C4-2B (cell line): ENCODE data around the gene PLA2G6.
"Not testable (repeated sequence)": the region's sequence is repeated elsewhere in the genome, so short reads cannot be mapped to it uniquely, and the experiment has no call there.

Experiments
- H3K27ac ChIP-seq: fragments of 450-650 bp; 2 replicates; pipeline ENCODE4 v1.5.1; 2017
- ZFX ChIP-seq: fragments of 450-650 bp; IDR thresholded peaks from 2 replicates; pipeline ENCODE4 v1.6.1; 2017
- TF ChIP-seq, protein P1 (sequence below): fragments of 450-650 bp; conservative IDR thresholded peaks from 2 replicates; pipeline ENCODE4 v1.5.1; 2017; ENCODE audit warnings: mild to moderate bottlenecking

The PLA2G6 gene

DNA sequence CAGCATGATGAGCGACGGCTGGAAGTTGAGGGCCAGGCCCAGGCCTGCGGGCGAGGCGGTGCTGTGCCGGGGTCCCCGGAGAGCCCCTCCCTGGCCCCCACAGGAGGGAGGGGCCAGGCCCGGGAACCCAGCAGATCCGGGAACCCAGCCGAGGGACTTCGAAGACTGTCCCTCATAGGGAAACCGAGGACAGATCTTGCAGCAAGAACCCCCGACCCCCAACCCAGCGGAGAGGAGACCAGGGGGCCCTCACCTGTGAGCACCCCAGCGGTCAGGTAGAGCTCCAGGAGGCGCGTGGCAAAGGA, 100.0 kb downstream of the PLA2G6 start:
- no peak overlapping the region for H3K27ac ChIP-seq
- TF ChIP-seq, protein P1, sequence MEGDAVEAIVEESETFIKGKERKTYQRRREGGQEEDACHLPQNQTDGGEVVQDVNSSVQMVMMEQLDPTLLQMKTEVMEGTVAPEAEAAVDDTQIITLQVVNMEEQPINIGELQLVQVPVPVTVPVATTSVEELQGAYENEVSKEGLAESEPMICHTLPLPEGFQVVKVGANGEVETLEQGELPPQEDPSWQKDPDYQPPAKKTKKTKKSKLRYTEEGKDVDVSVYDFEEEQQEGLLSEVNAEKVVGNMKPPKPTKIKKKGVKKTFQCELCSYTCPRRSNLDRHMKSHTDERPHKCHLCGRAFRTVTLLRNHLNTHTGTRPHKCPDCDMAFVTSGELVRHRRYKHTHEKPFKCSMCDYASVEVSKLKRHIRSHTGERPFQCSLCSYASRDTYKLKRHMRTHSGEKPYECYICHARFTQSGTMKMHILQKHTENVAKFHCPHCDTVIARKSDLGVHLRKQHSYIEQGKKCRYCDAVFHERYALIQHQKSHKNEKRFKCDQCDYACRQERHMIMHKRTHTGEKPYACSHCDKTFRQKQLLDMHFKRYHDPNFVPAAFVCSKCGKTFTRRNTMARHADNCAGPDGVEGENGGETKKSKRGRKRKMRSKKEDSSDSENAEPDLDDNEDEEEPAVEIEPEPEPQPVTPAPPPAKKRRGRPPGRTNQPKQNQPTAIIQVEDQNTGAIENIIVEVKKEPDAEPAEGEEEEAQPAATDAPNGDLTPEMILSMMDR = no peak
- no peak for TF ChIP-seq ZFX

GRCh38 chr22:38080850-38081635, 100.6 kb downstream of the PLA2G6 start:
- TF ChIP-seq, protein P1 = no peak
- no peak for TF ChIP-seq ZFX
- no peak overlapping the region for H3K27ac ChIP-seq

GRCh38 chr22:38080474-38080849, 101.2 kb downstream of the PLA2G6 start:
- no peak for TF ChIP-seq ZFX
- TF ChIP-seq, protein P1 = no peak
- no peak overlapping the region for H3K27ac ChIP-seq

DNA sequence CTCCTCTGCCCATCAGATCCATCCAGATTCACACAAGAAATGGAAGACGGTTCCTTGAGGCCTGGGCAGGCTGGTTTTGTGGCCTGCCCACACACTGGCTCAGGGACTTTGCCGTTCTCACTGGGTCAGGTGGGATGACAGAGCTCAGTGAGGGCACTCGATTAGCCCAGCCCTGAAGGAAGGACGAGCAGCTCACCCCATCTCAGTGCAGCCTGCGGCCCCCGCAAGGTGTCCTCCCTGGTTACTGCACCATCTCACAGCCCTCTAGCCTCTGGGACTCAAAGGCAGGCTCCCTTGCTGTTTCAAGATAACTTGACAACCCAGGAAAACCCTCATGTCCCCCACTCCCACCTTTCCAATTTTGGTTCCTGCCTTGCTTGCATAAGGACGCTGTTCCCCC, 101.8 kb downstream of the PLA2G6 start:
- no peak for TF ChIP-seq ZFX
- TF ChIP-seq, protein P1 = no peak
- H3K27ac ChIP-seq = no peak overlapping the region

DNA sequence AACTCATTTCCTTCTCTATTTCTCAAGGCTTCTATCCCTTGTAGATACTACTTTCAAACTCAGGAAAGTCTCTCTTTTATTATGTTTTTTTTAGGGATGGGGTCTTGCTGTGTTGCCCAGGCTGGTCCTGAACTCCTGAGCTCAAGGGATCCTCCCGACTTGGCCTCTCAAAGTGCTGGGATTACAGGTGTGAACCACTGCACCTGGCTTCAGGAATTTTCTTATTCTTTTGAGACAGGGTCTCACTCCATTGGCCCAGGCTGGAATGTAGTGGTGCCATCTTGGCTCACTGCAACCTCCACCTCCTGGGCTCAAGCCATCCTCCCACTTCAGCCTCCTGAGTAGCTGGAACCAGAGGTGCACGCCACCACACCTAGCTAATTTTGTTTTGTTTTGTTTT, 102.4 kb downstream of the PLA2G6 start:
- not testable (repeated sequence) for H3K27ac ChIP-seq

GRCh38 chr22:38078046-38078840, 103.4 kb downstream of the PLA2G6 start:
- TF ChIP-seq, protein P1 = no peak
- no peak for TF ChIP-seq ZFX
- no peak overlapping the region for H3K27ac ChIP-seq

- H3K27ac ChIP-seq = no peak overlapping the region
- TF ChIP-seq, protein P1 = no peak
- TF ChIP-seq ZFX = no peak
Measured at GRCh38 chr22:38077595-38077994, 104.0 kb downstream of the PLA2G6 start.

GRCh38 chr22:38077096-38077495, 104.5 kb downstream of the PLA2G6 start:
- no peak overlapping the region for H3K27ac ChIP-seq
- TF ChIP-seq, protein P1 = no peak
- no peak for TF ChIP-seq ZFX
